Glutamatergic neuron (in vitro differentiated cells): ENCODE data around the gene CES2. TPM values are rescaled to one million over a fixed set of nuclear protein-coding genes. Genes with fewer than 3 reads are reported as not detected.

Experiments
- DNase-seq: peaks from one replicate; pipeline ENCODE4 v3.0.0; 2022
- H3K27ac Mint-ChIP-seq: one replicate; pipeline ENCODE4 v1.8.0; 2020; ENCODE audit warnings: mild to moderate bottlenecking, mixed read lengths, inconsistent platforms; ENCODE audit not compliant: unreplicated experiment
- H3K27me3 Mint-ChIP-seq: one replicate; pipeline ENCODE4 v1.8.0; 2020; ENCODE audit warnings: mild to moderate bottlenecking, moderate library complexity, mixed read lengths, inconsistent platforms; ENCODE audit not compliant: unreplicated experiment
- H3K36me3 Mint-ChIP-seq: one replicate; pipeline ENCODE4 v1.8.0; 2020; ENCODE audit warnings: mild to moderate bottlenecking, mixed read lengths, inconsistent platforms; ENCODE audit not compliant: unreplicated experiment
- H3K4me1 Mint-ChIP-seq: one replicate; pipeline ENCODE4 v1.8.0; 2020; ENCODE audit warnings: mild to moderate bottlenecking, low read depth, mixed read lengths, inconsistent platforms; ENCODE audit not compliant: unreplicated experiment
- H3K4me3 Mint-ChIP-seq: one replicate; pipeline ENCODE4 v1.8.0; 2020; ENCODE audit warnings: mild to moderate bottlenecking, mixed read lengths, inconsistent platforms; ENCODE audit not compliant: unreplicated experiment
- H3K9me3 Mint-ChIP-seq: one replicate; pipeline ENCODE4 v1.8.0; 2020; ENCODE audit warnings: mild to moderate bottlenecking, moderate library complexity, mixed read lengths, inconsistent platforms; ENCODE audit not compliant: unreplicated experiment
- total RNA-seq: library from RNA; stranded (reverse); fragmentation: NEBNext Ultra II Directional; extraction: Animal tissue kit (Norgen Biotek cat#: 25700); gene quantifications from one replicate; pipeline ENCODE4 v1.2.1, GENCODE V29; 2021; ENCODE audit not compliant: unreplicated experiment
- TF ChIP-seq, protein P1 (sequence below): fragments of 200-600 bp; sonication (generic); IDR thresholded peaks from one replicate; pipeline ENCODE4 v1.5.0; 2021; ENCODE audit not compliant: partially characterized antibody, unreplicated experiment

Gene CES2
- total RNA-seq, 1 donor from 2014 or later, result 38.6 TPM

DNA sequence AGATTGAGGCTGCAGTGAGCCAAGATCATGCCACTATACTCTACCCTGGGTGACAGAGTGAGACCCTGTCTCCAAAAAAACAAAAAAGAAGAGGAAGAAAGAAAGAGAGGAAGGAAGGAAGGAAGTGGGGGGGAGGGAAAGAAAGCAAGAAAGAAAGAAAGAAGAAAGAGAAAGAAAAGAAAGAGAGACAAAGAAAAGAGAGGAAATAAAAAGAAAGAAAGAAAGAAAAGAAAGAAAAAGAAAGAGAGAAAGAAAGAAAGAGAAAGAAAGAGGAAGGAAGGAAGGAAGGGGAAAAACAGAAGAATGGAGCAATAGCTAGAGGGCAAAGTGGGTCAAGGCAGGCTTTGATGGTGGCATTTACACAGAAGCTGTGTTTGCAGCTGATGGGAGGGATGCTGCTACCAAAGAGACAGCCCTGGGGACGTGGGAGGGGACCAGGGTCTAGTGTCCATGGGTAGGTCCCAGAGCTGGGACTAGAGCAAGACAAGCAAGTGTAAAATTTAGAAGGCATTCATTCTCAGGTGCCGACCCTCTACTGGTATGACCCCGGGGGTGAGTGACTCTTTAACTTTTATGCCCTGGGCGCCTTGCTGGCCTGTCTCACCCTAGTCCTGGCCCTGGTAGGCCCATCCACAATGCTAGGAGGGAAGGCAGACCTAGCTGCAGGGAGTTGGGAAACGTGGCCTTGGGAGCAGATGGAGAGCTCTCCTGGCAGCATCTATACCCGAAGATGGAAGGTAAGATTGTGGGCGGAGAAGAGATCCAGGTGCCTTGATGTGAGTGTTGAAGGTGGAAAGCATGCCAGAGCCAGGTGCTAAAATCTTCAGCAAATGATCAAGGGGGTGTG is 23.8 kb downstream of the CES2 start:
- Mint-ChIP-seq H3K4me1 (peaks cover 5% of the 10 kb centered on the region), H3K36me3 (no peaks in the 10 kb centered on the region), H3K27me3 (peaks cover 6% of the 10 kb centered on the region), H3K9me3 (peaks cover 6% of the 10 kb centered on the region), H3K4me3 (no peak overlapping the region), H3K27ac (peak overlapping the region; percentile 53)
- TF ChIP-seq, protein P1, sequence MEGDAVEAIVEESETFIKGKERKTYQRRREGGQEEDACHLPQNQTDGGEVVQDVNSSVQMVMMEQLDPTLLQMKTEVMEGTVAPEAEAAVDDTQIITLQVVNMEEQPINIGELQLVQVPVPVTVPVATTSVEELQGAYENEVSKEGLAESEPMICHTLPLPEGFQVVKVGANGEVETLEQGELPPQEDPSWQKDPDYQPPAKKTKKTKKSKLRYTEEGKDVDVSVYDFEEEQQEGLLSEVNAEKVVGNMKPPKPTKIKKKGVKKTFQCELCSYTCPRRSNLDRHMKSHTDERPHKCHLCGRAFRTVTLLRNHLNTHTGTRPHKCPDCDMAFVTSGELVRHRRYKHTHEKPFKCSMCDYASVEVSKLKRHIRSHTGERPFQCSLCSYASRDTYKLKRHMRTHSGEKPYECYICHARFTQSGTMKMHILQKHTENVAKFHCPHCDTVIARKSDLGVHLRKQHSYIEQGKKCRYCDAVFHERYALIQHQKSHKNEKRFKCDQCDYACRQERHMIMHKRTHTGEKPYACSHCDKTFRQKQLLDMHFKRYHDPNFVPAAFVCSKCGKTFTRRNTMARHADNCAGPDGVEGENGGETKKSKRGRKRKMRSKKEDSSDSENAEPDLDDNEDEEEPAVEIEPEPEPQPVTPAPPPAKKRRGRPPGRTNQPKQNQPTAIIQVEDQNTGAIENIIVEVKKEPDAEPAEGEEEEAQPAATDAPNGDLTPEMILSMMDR, result no peak
- DNase-seq, result no peak

DNA sequence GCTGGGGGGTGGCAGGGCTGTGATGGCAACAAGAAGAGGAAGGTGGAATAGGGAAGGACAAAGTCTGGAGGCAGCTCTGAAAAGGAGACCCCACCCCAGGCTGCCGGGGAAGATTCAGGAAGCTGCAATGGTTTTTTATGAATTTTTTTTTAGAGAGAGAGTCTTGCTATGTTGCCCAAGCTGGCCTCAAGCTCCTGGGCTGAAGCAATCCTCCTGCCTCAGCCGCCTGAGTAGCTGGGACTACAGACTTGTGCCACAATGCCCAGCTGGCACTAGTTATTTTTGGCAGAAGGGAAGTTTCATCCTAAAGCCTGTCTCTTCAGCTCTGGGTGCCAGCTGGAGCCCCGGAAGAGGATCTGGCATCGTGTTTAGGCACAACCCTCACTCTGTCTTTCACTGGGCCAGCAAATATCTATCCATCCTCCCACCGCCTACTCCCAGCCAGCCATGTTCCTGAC is 24.4 kb downstream of the CES2 start:
- TF ChIP-seq, protein P1, result no peak
- Mint-ChIP-seq H3K9me3 (peaks cover 6% of the 10 kb centered on the region), H3K36me3 (no peaks in the 10 kb centered on the region), H3K27ac (no peak overlapping the region), H3K27me3 (peaks cover 6% of the 10 kb centered on the region), H3K4me3 (no peak overlapping the region), H3K4me1 (peaks cover 5% of the 10 kb centered on the region)
- no peak for DNase-seq

DNA sequence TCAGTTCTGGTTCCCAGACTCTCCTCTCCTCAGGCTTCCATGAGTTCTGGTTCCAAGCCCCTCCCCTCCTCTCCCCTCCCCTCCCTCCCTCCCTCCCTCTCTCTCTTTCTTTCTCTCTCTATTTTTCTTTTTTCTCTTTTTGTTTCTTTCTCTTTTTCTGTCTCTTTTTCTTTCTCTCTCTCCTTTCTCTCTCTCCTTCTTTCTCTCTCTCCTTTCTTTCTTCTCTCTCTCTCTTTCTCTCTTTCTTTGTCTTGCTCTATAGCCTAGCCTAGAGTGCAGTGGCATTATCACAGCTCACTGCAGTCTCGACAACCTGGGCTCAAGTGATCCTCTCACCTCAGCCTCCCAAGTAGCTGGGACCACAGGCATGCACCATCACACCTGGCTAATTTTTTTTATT is 25.0 kb downstream of the CES2 start:
- H3K4me1 Mint-ChIP-seq, result peaks cover 5% of the 10 kb centered on the region
- H3K36me3 Mint-ChIP-seq, result no peaks in the 10 kb centered on the region
- no peak overlapping the region for H3K4me3 Mint-ChIP-seq
- no peak overlapping the region for H3K27ac Mint-ChIP-seq
- TF ChIP-seq, protein P1, result no peak
- no peak for DNase-seq
- H3K27me3 Mint-ChIP-seq, result peaks cover 6% of the 10 kb centered on the region
- H3K9me3 Mint-ChIP-seq, result peaks cover 6% of the 10 kb centered on the region

DNA sequence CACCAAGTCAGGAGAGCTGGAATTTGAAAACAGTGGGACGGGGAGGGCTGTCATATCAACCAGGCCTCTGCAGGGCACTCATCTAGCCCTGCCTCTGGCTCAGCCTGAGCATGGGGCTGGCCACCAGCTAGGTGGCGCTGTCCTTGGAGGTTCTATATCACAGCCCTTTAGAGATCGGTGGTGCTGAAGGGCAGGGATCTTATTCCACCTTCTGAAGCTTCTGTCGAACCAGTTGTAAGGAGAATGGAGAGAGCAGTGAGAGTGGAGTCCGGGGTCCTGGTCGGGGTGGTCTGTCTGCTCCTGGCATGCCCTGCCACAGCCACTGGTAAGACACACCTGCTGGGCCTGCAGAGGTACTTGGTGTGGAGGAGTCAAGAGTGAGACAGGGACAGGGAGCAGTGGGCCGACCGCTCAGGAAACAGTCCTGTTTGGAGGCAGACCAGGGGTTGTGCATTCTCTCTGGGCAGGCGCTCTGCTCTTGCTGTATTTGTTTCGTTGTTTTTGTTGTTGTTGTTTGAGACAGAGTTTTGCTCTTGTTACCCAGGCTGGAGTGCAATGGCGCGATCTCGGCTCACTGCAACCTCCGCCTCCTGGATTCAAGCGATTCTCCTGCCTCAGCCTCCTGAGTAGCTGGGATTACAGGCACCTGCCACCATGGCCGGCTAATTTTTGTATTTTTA is 25.9 kb downstream of the CES2 start, which contains the start of gene CES3:
Gene CES3, plus strand, starts transcription at position 202 of the 680 bp plus-strand sequence. Its CDS starts 42 bp downstream, at position 244.
- DNase-seq, result peak; percentile 89
- TF ChIP-seq, protein P1, result peak; percentile 78
- H3K9me3 Mint-ChIP-seq, result peaks cover 6% of the 10 kb centered on the region
- no peaks in the 10 kb centered on the region for H3K36me3 Mint-ChIP-seq
- H3K4me1 Mint-ChIP-seq, result peaks cover 5% of the 10 kb centered on the region
- H3K27me3 Mint-ChIP-seq, result peaks cover 4% of the 10 kb centered on the region
- H3K27ac Mint-ChIP-seq, result no peak within 1 kb of the TSS
- H3K4me3 Mint-ChIP-seq, result peak within 1 kb of the TSS; percentile 77

DNA sequence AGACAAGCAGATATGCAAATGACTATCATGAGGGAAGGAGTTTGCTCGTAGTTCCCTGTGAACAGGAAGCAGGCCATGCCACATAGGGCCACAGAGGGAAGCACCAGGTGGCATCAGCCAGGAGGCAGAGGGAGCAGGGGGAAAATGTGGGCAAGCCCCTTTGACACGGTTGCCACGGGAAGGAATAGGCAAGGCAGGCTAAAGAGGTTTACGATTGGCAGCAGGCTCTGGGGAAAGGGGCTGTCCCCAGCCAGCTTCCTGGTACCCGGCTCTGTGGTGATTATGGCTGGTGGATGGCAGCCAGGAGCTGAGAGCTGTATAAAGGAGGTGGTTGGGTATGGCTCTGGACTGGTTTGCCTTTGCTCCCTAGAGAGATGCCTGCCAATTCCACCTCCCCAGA is 26.6 kb downstream of the CES2 start:
- Mint-ChIP-seq H3K27me3 (peaks cover 4% of the 10 kb centered on the region), H3K4me3 (peak overlapping the region; percentile 32), H3K4me1 (peaks cover 5% of the 10 kb centered on the region), H3K27ac (no peak overlapping the region), H3K9me3 (peaks cover 5% of the 10 kb centered on the region), H3K36me3 (no peaks in the 10 kb centered on the region)
- DNase-seq, result no peak
- TF ChIP-seq, protein P1, result no peak
